NCI-H748 (cell line): ENCODE data around the gene CNP.
A peak's percentile ranks its signal among the peaks of the same experiment; 100 is the strongest.
"Not testable (repeated sequence)": the region's sequence is repeated elsewhere in the genome, so short reads cannot be mapped to it uniquely, and the experiment has no call there.

ENCODE experiments used
- DNase-seq: peaks from one replicate; lab custom pipeline; 2025; ENCODE audit not compliant: unreplicated experiment; lab: John Stamatoyannopoulos, UW

CNP gene

GRCh38 chr17:41966463-41967140 lies at the start of gene CNP:
TSS of gene CNP (plus strand) at chr17:41966795. CDS start at chr17:41966885, 90 bp downstream.
- DNase-seq = peak; percentile 94

- no peak for DNase-seq
Measured at GRCh38 chr17:41917192-41917591, 49.4 kb upstream of the CNP start.

- peak; percentile 72 for DNase-seq
Measured at GRCh38 chr17:41917679-41918313, 48.8 kb upstream of the CNP start.

GRCh38 chr17:41918314-41919164 lies 48.1 kb upstream of the CNP start, which contains the start of gene ACLY:
TSS of gene ACLY (minus strand) at chr17:41918951. CDS start at chr17:41913873, 5,078 bp downstream.
- DNase-seq = peak; percentile 98

GRCh38 chr17:41919165-41919817 lies 47.3 kb upstream of the CNP start:
- peak; percentile 78 for DNase-seq

GRCh38 chr17:41919840-41920579 lies 46.6 kb upstream of the CNP start:
- no peak for DNase-seq

GRCh38 chr17:41920580-41920955 lies 46.0 kb upstream of the CNP start:
- no peak for DNase-seq

GRCh38 chr17:41925991-41926590 lies 40.5 kb upstream of the CNP start:
- no peak for DNase-seq

- DNase-seq = no peak
Measured at GRCh38 chr17:41928693-41929251, 37.8 kb upstream of the CNP start.

- DNase-seq = peak; percentile 96
Measured at GRCh38 chr17:41930009-41930832, 36.4 kb upstream of the CNP start, which contains the start of gene ODAD4. TSS of gene ODAD4 (plus strand) at chr17:41930617. CDS start at chr17:41930724, 107 bp downstream.

GRCh38 chr17:41930833-41931156 lies 35.8 kb upstream of the CNP start:
- not testable (repeated sequence) for DNase-seq

GRCh38 chr17:41931715-41932114 lies 34.9 kb upstream of the CNP start:
- DNase-seq = not testable (repeated sequence)

- no peak for DNase-seq
Measured at GRCh38 chr17:41932816-41933389, 33.7 kb upstream of the CNP start.

- no peak for DNase-seq
Measured at GRCh38 chr17:41935641-41936040, 31.0 kb upstream of the CNP start.

- DNase-seq = no peak
Measured at GRCh38 chr17:41937970-41938954, 28.3 kb upstream of the CNP start.

GRCh38 chr17:41939044-41939692 lies 27.4 kb upstream of the CNP start:
- DNase-seq = no peak

- no peak for DNase-seq
Measured at GRCh38 chr17:41939693-41940090, 26.9 kb upstream of the CNP start.
